GM12878 (cell line): ENCODE data around the gene ELP6.

ENCODE experiments used
- CBX5 ChIP-seq: sonication (generic); IDR thresholded peaks from 2 replicates; pipeline ENCODE4 v1.6.1; 2016; ENCODE audit warnings: low read depth, moderate library complexity, mild to moderate bottlenecking, inconsistent platforms
- EED ChIP-seq: sonication (generic); IDR thresholded peaks from 2 replicates; pipeline ENCODE4 v1.6.1; 2016; ENCODE audit warnings: antibody characterized with exemption, low read depth
- HDAC2 ChIP-seq: fragments of 200-600 bp; sonication (generic); IDR thresholded peaks from 2 replicates; pipeline ENCODE4 v1.6.1; 2017
- JUND ChIP-seq: IDR thresholded peaks from 2 replicates; pipeline ENCODE4 v1.6.1; 2012; ENCODE audit warnings: low read depth, mild to moderate bottlenecking, low read length, improper control_type of control experiment, moderate library complexity
- LARP7 ChIP-seq: fragments of 450-650 bp; IDR thresholded peaks from 2 replicates; pipeline ENCODE4 v1.6.1; 2017; ENCODE audit warnings: mild to moderate bottlenecking
- POLR2A ChIP-seq: IDR thresholded peaks from 2 replicates; pipeline ENCODE4 v1.6.1; 2011; ENCODE audit warnings: low read depth, mild to moderate bottlenecking, low read length
- TF ChIP-seq, protein P1 (sequence below): IDR thresholded peaks from 2 replicates; pipeline ENCODE4 v1.6.1; 2012; ENCODE audit warnings: low read depth, low read length, improper control_type of control experiment
- TF ChIP-seq, protein P2 (sequence below): fragments of 450-650 bp; IDR thresholded peaks from 2 replicates; pipeline ENCODE4 v1.6.1; 2018; ENCODE audit warnings: mild to moderate bottlenecking, low read depth, moderate library complexity; ENCODE audit not compliant: partially characterized antibody
- TF ChIP-seq, protein P3 (sequence below), 3 experiments: IDR thresholded peaks in 2 of 3; conservative IDR thresholded peaks in 1 of 3; 2 replicates each; pipeline ENCODE4 v1.5.1; 2011; ENCODE audit warnings: low read depth in 3 of 3, low read length in 3 of 3, mild to moderate bottlenecking in 3 of 3, control low read depth in 2 of 3, moderate library complexity in 2 of 3, inconsistent platforms in 1 of 3, mixed read lengths in 1 of 3; ENCODE audit not compliant: control insufficient read depth in 2 of 3, insufficient read depth in 1 of 3; ENCODE audit errors: extremely low read depth in 1 of 3

DNA sequence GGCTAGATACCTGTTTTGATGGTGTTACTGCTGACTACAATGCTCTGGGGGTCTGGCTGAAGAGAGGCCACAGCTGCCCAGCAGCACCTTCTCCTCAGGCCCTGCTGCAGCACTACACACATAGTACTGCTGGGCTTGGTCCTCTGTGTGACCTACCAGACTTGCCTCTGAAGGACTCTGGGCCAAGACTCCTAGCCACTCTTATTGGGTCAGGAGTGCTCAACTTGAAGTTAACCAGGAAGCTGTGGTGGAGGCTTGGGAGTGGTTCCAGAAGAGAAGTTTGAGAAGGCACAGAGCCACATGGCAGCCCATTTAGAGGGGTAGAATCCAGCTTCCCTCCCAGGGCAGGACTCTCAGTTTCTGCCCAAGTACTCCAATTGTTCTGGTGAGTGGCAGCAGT lies 16.6 kb downstream of the ELP6 start:
- TF ChIP-seq, protein P1, sequence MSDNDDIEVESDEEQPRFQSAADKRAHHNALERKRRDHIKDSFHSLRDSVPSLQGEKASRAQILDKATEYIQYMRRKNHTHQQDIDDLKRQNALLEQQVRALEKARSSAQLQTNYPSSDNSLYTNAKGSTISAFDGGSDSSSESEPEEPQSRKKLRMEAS: no peak
- TF ChIP-seq, protein P2, sequence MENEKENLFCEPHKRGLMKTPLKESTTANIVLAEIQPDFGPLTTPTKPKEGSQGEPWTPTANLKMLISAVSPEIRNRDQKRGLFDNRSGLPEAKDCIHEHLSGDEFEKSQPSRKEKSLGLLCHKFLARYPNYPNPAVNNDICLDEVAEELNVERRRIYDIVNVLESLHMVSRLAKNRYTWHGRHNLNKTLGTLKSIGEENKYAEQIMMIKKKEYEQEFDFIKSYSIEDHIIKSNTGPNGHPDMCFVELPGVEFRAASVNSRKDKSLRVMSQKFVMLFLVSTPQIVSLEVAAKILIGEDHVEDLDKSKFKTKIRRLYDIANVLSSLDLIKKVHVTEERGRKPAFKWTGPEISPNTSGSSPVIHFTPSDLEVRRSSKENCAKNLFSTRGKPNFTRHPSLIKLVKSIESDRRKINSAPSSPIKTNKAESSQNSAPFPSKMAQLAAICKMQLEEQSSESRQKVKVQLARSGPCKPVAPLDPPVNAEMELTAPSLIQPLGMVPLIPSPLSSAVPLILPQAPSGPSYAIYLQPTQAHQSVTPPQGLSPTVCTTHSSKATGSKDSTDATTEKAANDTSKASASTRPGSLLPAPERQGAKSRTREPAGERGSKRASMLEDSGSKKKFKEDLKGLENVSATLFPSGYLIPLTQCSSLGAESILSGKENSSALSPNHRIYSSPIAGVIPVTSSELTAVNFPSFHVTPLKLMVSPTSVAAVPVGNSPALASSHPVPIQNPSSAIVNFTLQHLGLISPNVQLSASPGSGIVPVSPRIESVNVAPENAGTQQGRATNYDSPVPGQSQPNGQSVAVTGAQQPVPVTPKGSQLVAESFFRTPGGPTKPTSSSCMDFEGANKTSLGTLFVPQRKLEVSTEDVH: no peak
- TF ChIP-seq HDAC2 (no peak), CBX5 (no peak), LARP7 (no peak), JUND (no peak), EED (no peak), POLR2A (no peak)
- TF ChIP-seq, protein P3, sequence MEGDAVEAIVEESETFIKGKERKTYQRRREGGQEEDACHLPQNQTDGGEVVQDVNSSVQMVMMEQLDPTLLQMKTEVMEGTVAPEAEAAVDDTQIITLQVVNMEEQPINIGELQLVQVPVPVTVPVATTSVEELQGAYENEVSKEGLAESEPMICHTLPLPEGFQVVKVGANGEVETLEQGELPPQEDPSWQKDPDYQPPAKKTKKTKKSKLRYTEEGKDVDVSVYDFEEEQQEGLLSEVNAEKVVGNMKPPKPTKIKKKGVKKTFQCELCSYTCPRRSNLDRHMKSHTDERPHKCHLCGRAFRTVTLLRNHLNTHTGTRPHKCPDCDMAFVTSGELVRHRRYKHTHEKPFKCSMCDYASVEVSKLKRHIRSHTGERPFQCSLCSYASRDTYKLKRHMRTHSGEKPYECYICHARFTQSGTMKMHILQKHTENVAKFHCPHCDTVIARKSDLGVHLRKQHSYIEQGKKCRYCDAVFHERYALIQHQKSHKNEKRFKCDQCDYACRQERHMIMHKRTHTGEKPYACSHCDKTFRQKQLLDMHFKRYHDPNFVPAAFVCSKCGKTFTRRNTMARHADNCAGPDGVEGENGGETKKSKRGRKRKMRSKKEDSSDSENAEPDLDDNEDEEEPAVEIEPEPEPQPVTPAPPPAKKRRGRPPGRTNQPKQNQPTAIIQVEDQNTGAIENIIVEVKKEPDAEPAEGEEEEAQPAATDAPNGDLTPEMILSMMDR (IDR thresholded peaks at IDR 0.05 in 2 of 3, conservative IDR thresholded peaks at IDR 0.05 in 1 of 3; ENCODE audit: control insufficient read depth in 2 of 3, extremely low read depth in 1 of 3, insufficient read depth in 1 of 3, low read depth in 3 of 3, low read length in 3 of 3): no peak
